ENCODE measurements around the gene FOXRED2.
"Not testable (repeated sequence)": the region's sequence is repeated elsewhere in the genome, so short reads cannot be mapped to it uniquely, and the experiment has no call there.

Gene FOXRED2

DNA sequence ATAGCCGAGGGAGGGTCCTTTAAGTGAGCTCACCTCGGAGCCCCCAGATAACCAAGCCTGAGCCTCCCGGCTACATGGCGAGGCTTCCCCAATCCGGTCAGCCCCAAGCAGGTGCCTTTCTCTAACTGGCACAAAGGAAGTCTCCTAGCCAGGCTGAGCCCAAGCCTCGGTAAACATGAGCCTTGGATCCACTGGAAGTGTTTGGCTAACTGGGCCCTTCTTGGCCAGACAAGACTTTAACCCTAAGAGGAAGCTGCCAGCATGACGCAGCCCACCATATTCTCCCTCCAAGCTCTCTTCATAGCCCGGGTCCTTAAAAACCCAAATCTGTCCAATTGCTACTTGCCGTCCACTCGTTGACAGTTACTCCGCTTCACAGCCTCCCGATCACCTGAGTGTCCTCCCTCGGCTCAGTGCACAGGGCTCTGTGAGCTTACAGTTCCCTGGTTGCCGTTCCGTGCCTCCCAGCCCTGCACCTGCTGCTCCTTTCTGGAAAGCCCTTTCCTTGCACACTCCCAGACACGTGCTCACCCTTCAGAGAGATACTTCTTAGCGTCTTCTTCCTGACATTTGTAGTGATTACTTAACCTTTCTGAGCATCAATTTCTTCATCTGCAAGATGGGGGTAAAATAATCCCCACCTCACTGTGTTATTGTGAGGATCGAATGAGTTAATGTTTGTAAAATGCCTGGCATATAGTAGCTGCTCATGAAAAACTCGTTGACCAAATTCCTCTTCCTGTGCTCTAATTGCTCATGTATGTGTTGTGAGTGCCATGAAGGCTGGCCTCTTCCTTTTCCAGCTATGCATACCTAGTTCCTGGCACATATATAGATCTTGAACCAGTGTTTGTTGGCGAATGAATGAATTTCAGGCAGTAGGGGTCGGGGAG lies 51.0 kb downstream of the FOXRED2 start:
- peak overlapping the region; percentile 72 for H3K4me3 Mint-ChIP-seq
- H3K27me3 Mint-ChIP-seq: no peaks in the 10 kb centered on the region
- H3K4me1 Mint-ChIP-seq: peaks cover 28% of the 10 kb centered on the region
- no peak for ATAC-seq (ENCODE audit: low read depth)
- H3K9me3 Mint-ChIP-seq: no peaks in the 10 kb centered on the region
- H3K36me3 Mint-ChIP-seq: no peaks in the 10 kb centered on the region
- peak overlapping the region; percentile 94 for H3K27ac Mint-ChIP-seq
- no peak for DNase-seq (ENCODE audit: low spot score in 2 of 2)

DNA sequence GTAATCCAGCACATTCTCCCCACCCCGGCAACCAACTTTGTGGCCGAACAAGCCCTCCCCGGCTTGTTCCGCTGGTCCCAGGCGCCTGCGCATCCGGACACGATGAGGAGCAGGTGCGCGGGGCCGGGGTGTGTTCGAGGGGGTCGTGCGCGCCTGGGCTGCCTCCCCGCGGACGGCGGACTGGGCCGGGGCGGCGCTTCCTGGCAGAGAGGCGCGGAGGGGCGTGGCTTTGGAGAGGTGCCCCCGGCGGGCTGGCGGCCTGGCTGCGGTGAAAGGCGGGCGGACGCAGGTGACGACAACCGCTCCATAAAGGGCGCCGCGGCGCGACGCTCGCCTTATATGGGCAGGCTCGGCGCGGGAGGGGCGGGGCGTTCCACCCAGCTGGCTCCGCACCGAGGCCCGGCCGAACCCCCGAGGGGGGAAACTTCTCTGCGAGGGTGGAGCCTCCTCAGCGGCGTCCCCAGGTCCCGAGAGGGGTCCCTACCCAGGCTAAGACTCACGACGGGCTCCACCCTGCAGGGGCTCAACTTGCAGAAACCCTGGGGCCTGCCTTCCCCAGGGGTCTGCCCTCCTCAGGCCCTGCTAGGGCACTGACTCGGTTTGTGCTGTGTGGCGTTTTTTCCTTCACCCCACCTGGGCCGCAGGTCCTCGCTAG lies 51.8 kb downstream of the FOXRED2 start:
- H3K27me3 Mint-ChIP-seq: no peaks in the 10 kb centered on the region
- no peaks in the 10 kb centered on the region for H3K9me3 Mint-ChIP-seq
- ATAC-seq (ENCODE audit: low read depth) (peak; percentile 60), DNase-seq (ENCODE audit: low spot score in 2 of 2) (peak; percentile 88)
- peak overlapping the region; percentile 94 for H3K27ac Mint-ChIP-seq
- peaks cover 28% of the 10 kb centered on the region for H3K4me1 Mint-ChIP-seq
- peak overlapping the region; percentile 72 for H3K4me3 Mint-ChIP-seq
- H3K36me3 Mint-ChIP-seq: no peaks in the 10 kb centered on the region

DNA sequence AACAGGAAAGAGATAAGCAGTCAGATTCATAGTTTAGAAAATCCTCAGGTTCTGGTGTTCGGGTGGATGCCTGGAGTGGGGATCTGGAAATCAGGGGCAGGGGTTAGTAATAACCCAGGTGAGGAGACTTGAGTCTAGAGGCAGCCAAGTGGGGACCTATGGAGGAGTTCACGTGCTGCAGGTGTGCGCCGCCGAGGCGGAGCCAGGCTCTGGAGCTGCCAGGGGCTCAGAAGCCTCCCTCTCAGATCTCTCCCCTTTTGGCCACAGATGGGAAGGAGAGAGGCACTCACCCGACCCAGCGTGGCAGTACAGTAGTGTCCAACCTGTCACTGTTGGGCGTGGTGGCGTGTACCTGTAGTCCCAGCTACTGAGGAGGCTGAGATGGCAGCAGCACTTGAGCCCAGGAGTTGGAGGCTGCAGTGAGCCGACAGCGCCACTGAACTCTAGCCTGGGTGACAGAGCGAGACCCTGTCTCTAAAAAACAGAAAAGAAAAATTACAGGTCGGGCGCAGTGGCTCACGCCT lies 52.9 kb downstream of the FOXRED2 start:
- Mint-ChIP-seq H3K27ac (peak overlapping the region; percentile 77), H3K4me1 (peaks cover 30% of the 10 kb centered on the region), H3K9me3 (no peaks in the 10 kb centered on the region), H3K4me3 (peak overlapping the region; percentile 71), H3K27me3 (no peaks in the 10 kb centered on the region), H3K36me3 (no peaks in the 10 kb centered on the region)
- DNase-seq (ENCODE audit: low spot score in 2 of 2): no peak
- ATAC-seq (ENCODE audit: low read depth): no peak

DNA sequence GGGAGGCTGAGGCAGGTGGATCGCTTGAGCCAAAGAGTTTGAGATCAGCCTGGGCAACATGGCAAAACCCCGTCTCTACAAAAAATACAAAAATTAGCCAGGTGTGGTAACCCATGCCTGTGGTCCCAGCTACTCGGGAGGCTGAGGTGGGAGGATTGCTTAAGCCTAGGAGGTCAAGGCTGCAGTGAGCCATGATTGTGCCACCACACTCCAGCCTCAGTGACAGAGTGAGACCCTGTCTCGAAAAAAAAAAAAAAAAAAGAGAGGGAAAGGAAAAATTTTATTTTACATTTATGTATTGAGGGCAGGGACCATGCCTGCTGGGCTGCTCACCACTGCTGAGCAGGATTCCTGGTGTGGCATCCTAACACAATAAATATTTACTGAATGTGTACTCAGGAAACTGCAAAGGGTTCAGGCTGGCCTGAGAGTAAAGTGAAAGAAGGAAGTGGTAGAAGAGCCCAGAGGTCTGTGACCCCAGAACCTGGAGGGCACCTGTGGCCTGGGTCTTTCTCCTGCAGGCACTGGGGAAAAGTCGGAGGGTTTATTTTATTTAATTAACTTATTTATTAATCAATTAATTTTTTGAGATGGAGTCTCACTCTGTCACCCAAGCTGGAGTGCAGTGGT lies 53.7 kb downstream of the FOXRED2 start:
- Mint-ChIP-seq H3K4me3 (peak overlapping the region; percentile 63), H3K4me1 (peaks cover 31% of the 10 kb centered on the region), H3K27ac (peak overlapping the region; percentile 77)
- not testable (repeated sequence) for DNase-seq (ENCODE audit: low spot score in 2 of 2); H3K27me3 Mint-ChIP-seq; H3K9me3 Mint-ChIP-seq; H3K36me3 Mint-ChIP-seq; ATAC-seq (ENCODE audit: low read depth)

DNA sequence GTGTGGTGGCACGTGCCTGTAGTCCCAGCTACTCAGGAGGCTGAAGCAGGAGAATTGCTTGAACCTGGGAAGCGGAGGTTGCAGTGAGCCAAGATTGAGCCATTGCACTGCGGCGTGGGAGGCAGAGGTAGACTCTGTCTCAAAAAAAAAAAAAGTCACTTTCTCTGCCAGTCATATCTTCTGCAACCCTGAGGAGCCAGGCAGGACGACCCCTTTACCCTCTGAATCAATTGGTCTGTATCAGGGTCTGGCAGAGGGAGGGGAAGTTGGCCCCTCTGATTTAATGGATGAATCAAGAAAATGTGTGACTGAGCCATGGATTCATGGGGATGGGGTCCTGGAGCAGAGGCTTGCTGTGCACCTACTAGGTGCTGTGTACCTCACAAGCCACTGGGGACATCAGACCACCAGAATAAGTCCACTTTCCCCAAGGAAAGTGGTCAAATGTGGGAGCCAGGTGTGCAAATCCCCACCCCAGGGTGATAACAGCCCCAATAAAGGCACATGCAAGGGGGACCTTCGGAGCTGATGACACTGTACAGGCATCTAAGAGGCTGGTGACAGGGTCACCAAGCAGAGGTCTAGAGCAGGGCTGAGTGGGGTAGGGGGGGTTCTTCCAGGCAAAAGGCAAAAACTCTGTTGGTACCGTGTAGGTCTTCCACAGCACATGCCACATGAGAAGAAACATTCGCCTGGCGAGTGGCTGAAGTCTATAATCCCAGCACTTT lies 54.4 kb downstream of the FOXRED2 start:
- no peaks in the 10 kb centered on the region for H3K36me3 Mint-ChIP-seq
- no peaks in the 10 kb centered on the region for H3K9me3 Mint-ChIP-seq
- DNase-seq (ENCODE audit: low spot score in 2 of 2) (no peak), ATAC-seq (ENCODE audit: low read depth) (no peak)
- no peaks in the 10 kb centered on the region for H3K27me3 Mint-ChIP-seq
- peaks cover 33% of the 10 kb centered on the region for H3K4me1 Mint-ChIP-seq
- peak overlapping the region; percentile 46 for H3K4me3 Mint-ChIP-seq
- peak overlapping the region; percentile 77 for H3K27ac Mint-ChIP-seq

DNA sequence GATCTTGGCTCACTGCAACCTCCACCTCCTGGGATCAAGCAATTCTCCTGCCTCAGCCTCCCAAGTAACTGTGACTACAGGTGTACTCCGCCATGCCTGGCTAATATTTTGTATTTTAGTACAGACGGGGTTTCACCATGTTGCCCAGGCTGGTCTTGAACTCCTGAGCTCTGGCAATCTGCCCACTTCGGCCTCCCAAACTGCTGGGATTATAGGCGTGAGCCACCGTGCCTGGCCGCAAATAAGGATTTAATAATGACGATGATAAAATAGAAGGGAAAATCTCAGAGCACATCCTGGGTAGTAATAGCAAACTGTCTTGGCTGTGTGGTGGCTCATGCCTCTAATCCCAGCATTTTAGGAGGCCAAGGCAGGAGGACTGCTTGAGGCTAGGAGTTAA lies 55.9 kb downstream of the FOXRED2 start:
- not testable (repeated sequence) for DNase-seq (ENCODE audit: low spot score in 2 of 2); H3K9me3 Mint-ChIP-seq; ATAC-seq (ENCODE audit: low read depth); H3K27me3 Mint-ChIP-seq; H3K36me3 Mint-ChIP-seq; H3K4me3 Mint-ChIP-seq
- Mint-ChIP-seq H3K4me1 (peaks cover 26% of the 10 kb centered on the region), H3K27ac (peak overlapping the region; percentile 77)

DNA sequence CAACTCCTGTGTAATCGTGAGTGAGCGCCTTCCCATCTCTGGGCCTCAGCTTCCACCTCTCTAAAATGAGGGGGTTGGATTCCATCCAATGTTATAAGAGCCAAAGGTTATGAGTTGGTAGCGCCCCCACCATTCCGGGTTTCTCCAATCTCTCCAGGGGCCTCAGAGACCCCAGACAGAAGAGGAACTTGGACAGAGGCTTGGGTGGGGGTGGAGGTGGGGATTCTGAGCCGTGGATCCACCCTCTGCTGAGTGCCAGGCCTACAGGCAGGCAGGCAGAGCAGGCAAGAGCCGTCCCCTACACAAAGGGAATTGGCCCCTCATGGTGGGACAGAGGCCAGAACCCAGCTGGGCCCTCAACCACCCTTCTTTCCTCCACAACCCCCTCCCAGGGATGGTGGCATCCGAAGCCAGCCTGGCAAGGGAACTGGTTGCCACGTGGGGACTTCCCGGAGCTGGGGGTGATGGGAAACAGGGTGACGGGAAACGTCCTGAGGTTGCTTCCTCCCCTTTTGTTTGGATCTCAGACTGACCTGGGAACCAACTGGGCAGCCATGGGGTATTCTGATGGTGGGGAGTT lies 57.2 kb downstream of the FOXRED2 start:
- H3K4me3 Mint-ChIP-seq: no peak overlapping the region
- no peak for DNase-seq (ENCODE audit: low spot score in 2 of 2)
- H3K27ac Mint-ChIP-seq: no peak overlapping the region
- H3K9me3 Mint-ChIP-seq: no peaks in the 10 kb centered on the region
- H3K36me3 Mint-ChIP-seq: no peaks in the 10 kb centered on the region
- ATAC-seq (ENCODE audit: low read depth): no peak
- H3K27me3 Mint-ChIP-seq: no peaks in the 10 kb centered on the region
- H3K4me1 Mint-ChIP-seq: peaks cover 31% of the 10 kb centered on the region

DNA sequence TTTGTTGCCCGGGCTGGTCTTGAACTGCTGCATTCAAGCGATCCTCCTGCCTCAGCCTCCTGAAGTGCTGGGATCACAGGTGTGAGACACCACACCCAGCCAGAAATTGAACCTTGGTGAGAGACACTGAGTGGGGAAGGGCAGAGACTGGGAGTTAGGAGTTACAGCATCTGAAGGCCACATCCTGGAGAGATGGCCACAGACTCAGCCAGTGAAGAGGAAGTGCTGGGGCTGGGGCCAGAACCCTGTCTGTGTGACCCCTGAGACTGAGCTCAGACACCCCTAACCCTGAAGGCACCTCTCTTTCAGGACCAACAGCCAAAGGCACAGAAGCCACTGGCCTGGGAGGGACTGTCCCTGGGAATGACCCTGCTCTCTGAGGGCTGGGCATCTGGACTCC lies 59.2 kb downstream of the FOXRED2 start:
- no peak for DNase-seq (ENCODE audit: low spot score in 2 of 2)
- H3K4me3 Mint-ChIP-seq: no peak overlapping the region
- H3K4me1 Mint-ChIP-seq: peaks cover 29% of the 10 kb centered on the region
- no peaks in the 10 kb centered on the region for H3K36me3 Mint-ChIP-seq
- ATAC-seq (ENCODE audit: low read depth): no peak
- H3K27ac Mint-ChIP-seq: peak overlapping the region; percentile 31
- H3K9me3 Mint-ChIP-seq: no peaks in the 10 kb centered on the region
- H3K27me3 Mint-ChIP-seq: no peaks in the 10 kb centered on the region

DNA sequence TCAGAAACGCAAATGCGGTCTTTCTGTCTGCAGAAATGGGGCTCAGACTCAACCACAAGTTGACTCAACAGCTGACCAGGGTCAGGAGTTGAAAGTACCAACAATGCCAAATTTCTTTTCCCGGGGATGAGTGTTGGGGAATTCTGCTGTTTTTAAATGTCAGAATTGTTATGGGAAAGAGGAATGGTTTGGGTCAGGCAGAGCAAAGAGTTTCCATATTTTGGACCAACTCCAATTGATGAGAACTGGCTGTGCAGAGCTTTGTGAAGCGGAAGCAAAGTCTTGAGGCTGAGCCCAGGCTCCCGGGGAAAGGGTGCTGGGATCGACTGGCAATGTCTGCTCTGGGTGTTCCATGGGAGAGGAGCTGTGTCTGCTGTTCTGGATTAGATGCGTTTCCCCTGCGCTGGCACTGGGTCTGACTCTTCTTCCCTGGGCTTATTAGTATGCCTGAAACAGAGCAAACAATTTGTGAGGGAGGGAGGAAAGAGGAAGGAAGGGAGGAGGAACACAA lies 61.6 kb downstream of the FOXRED2 start:
- Mint-ChIP-seq H3K36me3 (no peaks in the 10 kb centered on the region), H3K27ac (no peak overlapping the region), H3K27me3 (no peaks in the 10 kb centered on the region), H3K4me1 (peaks cover 29% of the 10 kb centered on the region), H3K4me3 (no peak overlapping the region), H3K9me3 (no peaks in the 10 kb centered on the region)
- no peak for ATAC-seq (ENCODE audit: low read depth)
- no peak for DNase-seq (ENCODE audit: low spot score in 2 of 2)

DNA sequence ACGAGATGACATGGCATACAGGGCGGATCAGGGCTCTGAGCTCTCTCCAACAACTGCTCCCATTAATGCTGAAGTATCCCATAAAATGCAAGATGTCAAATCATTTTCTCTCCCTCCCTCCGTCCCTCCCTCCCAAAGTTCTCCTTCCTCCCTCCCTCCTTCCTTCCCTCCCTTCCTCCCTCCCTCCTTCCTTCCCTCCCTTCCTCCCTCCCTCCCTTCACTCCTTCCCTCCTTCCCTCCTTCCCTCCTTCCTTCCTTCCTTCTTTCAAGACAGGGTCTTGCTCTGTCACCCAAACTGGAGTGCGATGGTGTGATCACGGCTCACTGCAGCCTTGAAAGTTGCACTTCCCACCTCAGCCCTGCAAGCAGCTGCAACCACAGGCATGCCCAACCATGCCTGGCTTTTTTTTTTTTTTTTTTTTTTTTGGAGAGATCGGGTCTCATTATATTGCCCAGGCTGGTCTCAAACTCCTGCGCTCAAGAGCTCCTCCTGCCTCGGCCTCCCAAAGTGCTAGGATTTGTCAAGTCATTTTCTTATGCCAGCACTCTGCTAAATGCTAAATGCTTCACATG lies 63.6 kb downstream of the FOXRED2 start:
- H3K4me3 Mint-ChIP-seq: peak overlapping the region; percentile 46
- peaks cover 25% of the 10 kb centered on the region for H3K4me1 Mint-ChIP-seq
- no peaks in the 10 kb centered on the region for H3K9me3 Mint-ChIP-seq
- DNase-seq (ENCODE audit: low spot score in 2 of 2) (no peak), ATAC-seq (ENCODE audit: low read depth) (peak; percentile 94)
- peak overlapping the region; percentile 25 for H3K27ac Mint-ChIP-seq
- H3K27me3 Mint-ChIP-seq: no peaks in the 10 kb centered on the region
- H3K36me3 Mint-ChIP-seq: no peaks in the 10 kb centered on the region

DNA sequence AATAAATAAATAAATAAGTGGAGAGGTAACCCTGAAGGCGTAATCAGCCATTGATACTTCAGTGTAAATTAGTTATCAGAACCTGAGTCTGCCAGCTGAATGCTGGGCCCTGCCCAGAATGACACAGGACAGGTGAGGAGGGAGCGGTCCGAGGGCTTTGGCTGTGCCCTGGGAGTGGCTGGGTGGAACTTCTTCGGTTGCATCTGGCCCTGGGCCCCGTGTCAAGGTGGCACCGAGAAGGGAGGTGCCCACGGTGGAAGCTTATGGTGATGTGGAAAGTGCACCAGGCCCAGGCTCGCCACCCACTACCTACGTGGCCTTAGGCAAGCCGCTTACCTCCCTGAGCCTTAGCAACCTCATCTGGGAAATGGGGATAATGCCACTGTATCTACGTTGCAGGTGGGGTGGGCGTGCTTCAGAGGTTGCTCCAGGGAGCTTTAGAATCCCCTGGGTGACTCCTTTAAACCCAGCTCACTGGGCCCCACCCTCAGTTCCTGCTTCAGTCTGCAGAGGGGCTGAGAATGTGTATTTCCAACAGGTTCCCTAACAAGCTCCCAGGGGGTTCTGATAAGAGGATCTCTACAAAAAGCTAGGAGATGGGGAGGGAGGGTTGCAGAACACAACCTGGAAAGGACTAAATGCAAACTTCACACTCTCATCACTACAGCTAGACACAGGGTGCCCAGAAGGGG lies 64.2 kb downstream of the FOXRED2 start:
- Mint-ChIP-seq H3K27me3 (no peaks in the 10 kb centered on the region), H3K9me3 (no peaks in the 10 kb centered on the region), H3K4me3 (no peak overlapping the region), H3K36me3 (no peaks in the 10 kb centered on the region), H3K27ac (no peak overlapping the region), H3K4me1 (peaks cover 25% of the 10 kb centered on the region)
- no peak for ATAC-seq (ENCODE audit: low read depth)
- DNase-seq (ENCODE audit: low spot score in 2 of 2): no peak

DNA sequence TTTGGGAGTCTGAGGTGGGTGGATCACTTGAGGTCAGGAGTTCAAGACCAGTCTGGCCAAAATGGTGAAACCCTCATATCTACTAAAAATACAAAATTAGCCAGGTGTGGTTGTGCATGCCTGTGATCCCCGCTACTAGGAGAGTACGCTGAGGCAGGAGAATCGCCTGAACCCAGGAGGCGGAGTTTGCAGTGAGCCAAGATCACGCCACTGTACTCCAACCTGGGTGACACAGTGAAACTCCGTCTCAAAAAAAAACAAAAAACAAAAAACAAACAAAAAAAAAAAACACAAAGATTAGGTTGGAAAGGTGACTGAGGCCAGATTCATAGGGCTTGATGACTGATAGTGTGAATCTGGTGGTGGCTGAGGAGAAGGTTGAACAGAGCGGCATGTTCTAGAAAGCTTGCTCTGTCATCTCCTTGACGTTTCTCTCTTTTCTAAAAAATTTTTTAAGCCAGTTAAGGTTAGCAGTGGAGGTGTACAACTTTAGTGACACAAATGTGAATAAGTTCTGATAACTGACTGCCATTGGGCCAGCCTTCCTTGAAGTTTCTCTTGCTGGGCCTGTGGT lies 66.3 kb downstream of the FOXRED2 start:
- Mint-ChIP-seq H3K27me3 (no peaks in the 10 kb centered on the region), H3K4me1 (peaks cover 28% of the 10 kb centered on the region), H3K36me3 (no peaks in the 10 kb centered on the region), H3K4me3 (no peak overlapping the region), H3K9me3 (no peaks in the 10 kb centered on the region), H3K27ac (no peak overlapping the region)
- DNase-seq (ENCODE audit: low spot score in 2 of 2) (no peak), ATAC-seq (ENCODE audit: low read depth) (no peak)
